HCT116 (cell line): ENCODE data around the gene LRCH1. TPM values are rescaled to one million over a fixed set of nuclear protein-coding genes. Genes with fewer than 3 reads are reported as not detected.

Experiments
- ATAC-seq: fragments of 200-7000 bp; cut with Tn5 transposase; 2 replicates; pipeline ENCODE4 v1.9.1; 2020; ENCODE audit warnings: mild to moderate bottlenecking, moderate library complexity
- BruUV-seq: library from RNA; stranded (reverse); fragments of 400-500 nt; replicated peaks from 2 replicates; lab custom pipeline; 2021; lab: Mats Ljungman, UMichigan
- CTCF ChIA-PET: fragments of 300-600 bp; sonication (Branson Sonifier 250); formaldehyde crosslinking; loops from one replicate; lab custom pipeline; 2021; ENCODE audit warnings: antibody characterized with exemption; lab: Charles Lee
- POLR2A ChIA-PET: fragments of 300-600, 350-600 bp; sonication (Branson Sonifier 250); formaldehyde crosslinking; loops from one replicate; lab custom pipeline; 2021; ENCODE audit warnings: antibody characterized with exemption; lab: Charles Lee
- RAD21 ChIA-PET, 2 experiments: fragments of 300-600 bp; sonication (Branson Sonifier 250); formaldehyde crosslinking; loops; one replicate each; lab custom pipeline; 2023; ENCODE audit warnings: low total read pairs in 2 of 2; ENCODE audit not compliant: uncharacterized antibody in 2 of 2, unreplicated experiment in 2 of 2, low non-redundant PET in 1 of 2; lab: Charles Lee
- DNase-seq: peaks from one replicate; pipeline ENCODE4 v3.0.0-alpha.2; 2010; ENCODE audit warnings: low read depth, low spot score
- H2AFZ ChIP-seq: fragments of 200-600 bp; shearing (Covaris generic), sonication (generic); 2 replicates; pipeline ENCODE4 v1.6.1; 2017; ENCODE audit warnings: low read depth, mixed run types, mixed read lengths, antibody characterized with exemption, low read length; ENCODE audit not compliant: poor library complexity, severe bottlenecking
- H3K27ac ChIP-seq: 2 replicates; pipeline ENCODE4 v1.5.1; 2012; ENCODE audit warnings: low read depth, low read length
- H3K27me3 ChIP-seq: fragments of 200-600 bp; sonication (generic); 2 replicates; pipeline ENCODE4 v1.6.1; 2016; ENCODE audit warnings: mixed run types, low read length, mixed read lengths; ENCODE audit not compliant: insufficient read depth
- H3K36me3 ChIP-seq, 2 experiments: fragments of 200-500 bp in 1 of 2; fragments of 200-600 bp in 1 of 2; sonication (Bioruptor generic) in 1 of 2; sonication (generic) in 1 of 2; 2 replicates each; pipeline versions ENCODE4 v1.5.1 to v1.6.1; 2014 to 2016; ENCODE audit warnings: low read length in 2 of 2, inconsistent platforms in 1 of 2, mixed read lengths in 1 of 2, mixed run types in 1 of 2; ENCODE audit not compliant: insufficient read depth in 2 of 2, control insufficient read depth in 1 of 2
- H3K4me1 ChIP-seq, 2 experiments: fragments of 200-600 bp in 1 of 2; sonication (generic) in 1 of 2; 2 replicates each; pipeline versions ENCODE4 v1.5.1 to v1.6.1; 2012 to 2017; ENCODE audit warnings: low read length in 2 of 2, inconsistent platforms in 1 of 2, mild to moderate bottlenecking in 1 of 2, mixed read lengths in 1 of 2, mixed run types in 1 of 2, moderate library complexity in 1 of 2; ENCODE audit not compliant: insufficient read depth in 2 of 2, control insufficient read depth in 1 of 2
- H3K4me2 ChIP-seq: fragments of 200-600 bp; sonication (generic); 2 replicates; pipeline ENCODE4 v1.6.1; 2017; ENCODE audit warnings: mixed run types, low read length, mixed read lengths
- H3K4me3 ChIP-seq, 2 experiments: fragments of 200-600 bp in 1 of 2; sonication (generic) in 1 of 2; replicated peaks in 1 of 2; 2 replicates each; pipeline ENCODE4 v1.5.1; 2011 to 2016; ENCODE audit warnings: low read length in 2 of 2, control low read depth in 1 of 2, low read depth in 1 of 2, mild to moderate bottlenecking in 1 of 2, mixed read lengths in 1 of 2, mixed run types in 1 of 2
- H3K79me2 ChIP-seq: fragments of 200-600 bp; sonication (generic); 2 replicates; pipeline ENCODE4 v1.6.1; 2017; ENCODE audit warnings: mild to moderate bottlenecking, mixed run types, low read length, moderate library complexity, mixed read lengths; ENCODE audit not compliant: insufficient read depth
- H3K9ac ChIP-seq: fragments of 200-600 bp; sonication (generic); 2 replicates; pipeline ENCODE4 v1.6.1; 2016; ENCODE audit warnings: low read length, mixed read lengths
- H3K9me2 ChIP-seq: fragments of 200-600 bp; sonication (generic), shearing (Covaris generic); 2 replicates; pipeline ENCODE4 v1.6.1; 2017; ENCODE audit warnings: mixed run types, mild to moderate bottlenecking, moderate library complexity; ENCODE audit not compliant: insufficient read depth
- H3K9me3 ChIP-seq, 2 experiments: fragments of 200-500 bp in 1 of 2; fragments of 200-600 bp in 1 of 2; sonication (Bioruptor generic) in 1 of 2; sonication (generic) in 1 of 2; 2 replicates each; pipeline ENCODE4 v1.6.1; 2014 to 2017; ENCODE audit warnings: low read length in 2 of 2, mixed read lengths in 2 of 2, inconsistent platforms in 1 of 2, low read depth in 1 of 2, mild to moderate bottlenecking in 1 of 2, mixed run types in 1 of 2, moderate library complexity in 1 of 2; ENCODE audit not compliant: control insufficient read depth in 1 of 2, insufficient read depth in 1 of 2
- H4K20me1 ChIP-seq: fragments of 200-600 bp; sonication (generic), shearing (Covaris generic); 2 replicates; pipeline ENCODE4 v1.6.1; 2017; ENCODE audit warnings: mixed run types, mild to moderate bottlenecking, moderate library complexity; ENCODE audit not compliant: insufficient read depth
- CEBPB ChIP-seq: IDR thresholded peaks from 2 replicates; pipeline ENCODE4 v1.6.1; 2012; ENCODE audit warnings: low read depth
- EZH2phosphoT487 ChIP-seq: fragments of 200-600 bp; IDR thresholded peaks from 2 replicates; pipeline ENCODE4 v1.6.1; 2018; ENCODE audit warnings: antibody characterized with exemption, borderline replicate concordance
- JUND ChIP-seq: IDR thresholded peaks from 2 replicates; pipeline ENCODE4 v1.6.1; 2012
- RAD21 ChIP-seq: IDR thresholded peaks from 2 replicates; pipeline ENCODE4 v1.6.1; 2012; ENCODE audit warnings: low read depth, mild to moderate bottlenecking
- REST ChIP-seq: IDR thresholded peaks from 2 replicates; pipeline ENCODE4 v1.6.1; 2012; ENCODE audit warnings: low read depth
- YY1 ChIP-seq: IDR thresholded peaks from 2 replicates; pipeline ENCODE4 v1.6.1; 2011; ENCODE audit warnings: low read length, low read depth, moderate library complexity, mild to moderate bottlenecking; ENCODE audit not compliant: insufficient replicate concordance; ENCODE audit errors: extremely low read depth
- ZFX ChIP-seq: fragments of 450-650 bp; IDR thresholded peaks from 2 replicates; pipeline ENCODE4 v1.6.1; 2017
- intact Hi-C: fragments of 100-400 bp; cut with micrococcal nuclease; formaldehyde crosslinking; loops from 2 replicates; pipeline ENCODE4 v1.10.0; 2022
- total RNA-seq: library from RNA; stranded (reverse); gene quantifications from one replicate; pipeline ENCODE4 v1.2.1, GENCODE V29; 2021; ENCODE audit not compliant: unreplicated experiment

LRCH1 gene
- total RNA-seq, 1 experiment from 2014 or later = 15.6 TPM

GRCh38 chr13:46654951-46655350 lies 102.0 kb downstream of the LRCH1 start (continued):
- TF ChIP-seq EZH2phosphoT487 = no peak
- no peak for TF ChIP-seq ZFX
- no peak for TF ChIP-seq JUND

GRCh38 chr13:46655377-46656180 lies 102.6 kb downstream of the LRCH1 start:
- CTCF ChIA-PET = no interaction called here

More at GRCh38 chr13:46655377-46656180, 102.6 kb downstream of the LRCH1 start:
- ChIA-PET RAD21 (no interaction called here), POLR2A (no interaction called here)
- Histone ChIP-seq H3K9ac (no peak overlapping the region), H3K79me2 (no peaks in the 10 kb centered on the region; the same call in 1 of the 2 replicates), H4K20me1 (no peaks in the 10 kb centered on the region), H3K27ac (no peak overlapping the region), H3K4me2 (no peak overlapping the region), H3K4me1 (peaks cover 3 to 5% of the 10 kb centered on the region in 2 experiments; a peak in 2 of 4 replicates), H3K27me3 (no peaks in the 10 kb centered on the region), H3K4me3 (no peak overlapping the region), H3K36me3 (no peaks in the 10 kb centered on the region), H3K9me3 (no peaks in the 10 kb centered on the region), H2AFZ (no peak overlapping the region), H3K9me2 (no peaks in the 10 kb centered on the region)
- no TSS peak for BruUV-seq
- ATAC-seq (no peak), DNase-seq (no peak)
- intact Hi-C loops = no loop called here
- TF ChIP-seq JUND (no peak), REST (no peak), YY1 (no peak), RAD21 (no peak), CEBPB (no peak)
